Ishikawa (cell line): ENCODE data around the gene ARHGAP31.

ENCODE experiments used
- CEBPB ChIP-seq: IDR thresholded peaks from 2 replicates; pipeline ENCODE4 v1.6.1; 2012
- CREB1 ChIP-seq: IDR thresholded peaks from 2 replicates; pipeline ENCODE4 v1.6.1; 2012; ENCODE audit warnings: low read depth
- EGR1 ChIP-seq: IDR thresholded peaks from 2 replicates; pipeline ENCODE4 v1.6.1; 2012
- EP300 ChIP-seq: IDR thresholded peaks from 2 replicates; pipeline ENCODE4 v1.6.1; 2012; ENCODE audit warnings: borderline replicate concordance
- FOXM1 ChIP-seq: IDR thresholded peaks from 2 replicates; pipeline ENCODE4 v1.6.1; 2012; ENCODE audit warnings: low read depth, borderline replicate concordance
- MAX ChIP-seq: IDR thresholded peaks from 2 replicates; pipeline ENCODE4 v1.6.1; 2012
- NFIC ChIP-seq: IDR thresholded peaks from 2 replicates; pipeline ENCODE4 v1.6.1; 2012
- RAD21 ChIP-seq: IDR thresholded peaks from 2 replicates; pipeline ENCODE4 v1.6.1; 2012; ENCODE audit warnings: low read depth
- REST ChIP-seq: IDR thresholded peaks from 2 replicates; pipeline ENCODE4 v1.6.1; 2012; ENCODE audit warnings: low read depth, mild to moderate bottlenecking
- TAF1 ChIP-seq: IDR thresholded peaks from 2 replicates; pipeline ENCODE4 v1.6.1; 2012; ENCODE audit warnings: low read depth, mild to moderate bottlenecking
- TCF12 ChIP-seq: IDR thresholded peaks from 2 replicates; pipeline ENCODE4 v1.6.1; 2012; ENCODE audit warnings: low read depth
- TEAD4 ChIP-seq: IDR thresholded peaks from 2 replicates; pipeline ENCODE4 v1.6.1; 2012
- USF1 ChIP-seq: IDR thresholded peaks from 2 replicates; pipeline ENCODE4 v1.6.1; 2012
- YY1 ChIP-seq: IDR thresholded peaks from 2 replicates; pipeline ENCODE4 v1.6.1; 2012; ENCODE audit warnings: low read depth
- ZBTB7A ChIP-seq: IDR thresholded peaks from 2 replicates; pipeline ENCODE4 v1.6.1; 2012; ENCODE audit warnings: low read depth

ARHGAP31 gene

GRCh38 chr3:119401069-119401468 is 106.9 kb downstream of the ARHGAP31 start:
- TF ChIP-seq USF1, result no peak
- no peak for TF ChIP-seq NFIC
- TF ChIP-seq TEAD4, result no peak
- no peak for TF ChIP-seq ZBTB7A
- TF ChIP-seq REST, result no peak
- TF ChIP-seq RAD21, result no peak
- TF ChIP-seq TAF1, result no peak
- no peak for TF ChIP-seq YY1
- no peak for TF ChIP-seq EP300
- TF ChIP-seq EGR1, result no peak
- no peak for TF ChIP-seq CREB1
- no peak for TF ChIP-seq CEBPB
- no peak for TF ChIP-seq MAX
- no peak for TF ChIP-seq FOXM1

GRCh38 chr3:119401503-119402440 is 107.6 kb downstream of the ARHGAP31 start:
- TF ChIP-seq CEBPB (no peak), USF1 (no peak), NFIC (no peak)

- TF ChIP-seq EP300 (no peak), YY1 (no peak), TAF1 (no peak), ZBTB7A (no peak), TCF12 (no peak), CEBPB (no peak), NFIC (no peak), REST (no peak), MAX (no peak), EGR1 (no peak), FOXM1 (no peak), RAD21 (no peak), USF1 (no peak), CREB1 (no peak), TEAD4 (no peak)
Observed at GRCh38 chr3:119402791-119403190, 108.6 kb downstream of the ARHGAP31 start.

GRCh38 chr3:119403201-119403600 is 109.0 kb downstream of the ARHGAP31 start:
- TF ChIP-seq CEBPB, result no peak
- no peak for TF ChIP-seq EP300
- TF ChIP-seq EGR1, result no peak
- TF ChIP-seq TAF1, result no peak
- no peak for TF ChIP-seq TEAD4
- no peak for TF ChIP-seq USF1
- no peak for TF ChIP-seq REST
- TF ChIP-seq CREB1, result no peak
- TF ChIP-seq YY1, result no peak
- no peak for TF ChIP-seq NFIC
- TF ChIP-seq ZBTB7A, result no peak
- TF ChIP-seq RAD21, result no peak
- TF ChIP-seq MAX, result no peak
